ENCODE results near the gene PSME1. TPM values are rescaled to one million over a fixed set of nuclear protein-coding genes. Genes with fewer than 3 reads are reported as not detected.

The PSME1 gene
- 97.5 and 122 TPM in 2 replicates for total RNA-seq

DNA sequence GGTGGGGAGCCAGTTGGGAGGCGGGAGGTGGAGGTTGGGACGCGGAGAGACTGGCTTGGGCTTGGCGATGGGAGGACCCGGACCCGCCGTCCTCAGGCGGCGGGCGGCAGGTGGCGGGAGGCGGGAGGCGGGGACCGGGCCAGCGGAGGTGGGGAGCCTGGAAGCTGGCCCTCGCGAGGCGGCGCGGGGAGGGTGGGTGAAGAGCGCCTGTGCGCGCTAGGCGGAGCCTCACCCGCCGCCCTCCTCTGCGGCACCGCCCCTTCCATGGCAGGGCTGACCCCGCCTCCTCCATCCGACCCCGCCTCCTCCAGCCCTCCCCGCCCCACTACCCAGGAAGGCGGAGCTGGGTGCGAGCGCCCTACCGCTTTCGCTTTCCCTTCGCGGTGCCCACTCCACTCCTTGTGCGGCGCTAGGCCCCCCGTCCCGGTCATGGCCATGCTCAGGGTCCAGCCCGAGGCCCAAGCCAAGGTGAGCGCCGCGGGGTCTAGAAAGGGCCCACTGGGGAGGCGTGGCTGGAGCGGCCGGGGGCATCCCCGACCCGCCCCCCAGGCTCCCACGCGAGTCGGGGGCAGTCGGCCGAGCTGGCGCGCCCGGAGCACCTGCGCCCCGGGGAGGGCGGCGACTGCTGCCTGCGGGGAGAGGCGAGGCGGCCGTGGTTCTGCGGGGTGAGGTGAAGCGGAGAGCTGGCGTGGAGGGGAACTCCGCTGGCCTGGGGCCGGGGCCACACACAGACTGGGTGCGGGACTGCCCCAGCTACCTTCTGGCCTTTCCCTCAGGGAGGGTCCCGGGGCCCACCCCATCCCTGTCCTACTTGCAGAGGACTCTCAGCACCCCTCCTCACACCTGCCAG, at the start of gene PSME1:
TSS of gene PSME1 (plus strand) at position 361 of the 850 bp plus-strand sequence. CDS start at position 430, 69 bp downstream.

GRCh38 chr14:24093901-24094840, 41.8 kb upstream of the PSME1 start, which contains the start of gene PCK2:
PCK2 (plus strand) TSS chr14:24094311; CDS start chr14:24094406, 95 bp downstream.

DNA sequence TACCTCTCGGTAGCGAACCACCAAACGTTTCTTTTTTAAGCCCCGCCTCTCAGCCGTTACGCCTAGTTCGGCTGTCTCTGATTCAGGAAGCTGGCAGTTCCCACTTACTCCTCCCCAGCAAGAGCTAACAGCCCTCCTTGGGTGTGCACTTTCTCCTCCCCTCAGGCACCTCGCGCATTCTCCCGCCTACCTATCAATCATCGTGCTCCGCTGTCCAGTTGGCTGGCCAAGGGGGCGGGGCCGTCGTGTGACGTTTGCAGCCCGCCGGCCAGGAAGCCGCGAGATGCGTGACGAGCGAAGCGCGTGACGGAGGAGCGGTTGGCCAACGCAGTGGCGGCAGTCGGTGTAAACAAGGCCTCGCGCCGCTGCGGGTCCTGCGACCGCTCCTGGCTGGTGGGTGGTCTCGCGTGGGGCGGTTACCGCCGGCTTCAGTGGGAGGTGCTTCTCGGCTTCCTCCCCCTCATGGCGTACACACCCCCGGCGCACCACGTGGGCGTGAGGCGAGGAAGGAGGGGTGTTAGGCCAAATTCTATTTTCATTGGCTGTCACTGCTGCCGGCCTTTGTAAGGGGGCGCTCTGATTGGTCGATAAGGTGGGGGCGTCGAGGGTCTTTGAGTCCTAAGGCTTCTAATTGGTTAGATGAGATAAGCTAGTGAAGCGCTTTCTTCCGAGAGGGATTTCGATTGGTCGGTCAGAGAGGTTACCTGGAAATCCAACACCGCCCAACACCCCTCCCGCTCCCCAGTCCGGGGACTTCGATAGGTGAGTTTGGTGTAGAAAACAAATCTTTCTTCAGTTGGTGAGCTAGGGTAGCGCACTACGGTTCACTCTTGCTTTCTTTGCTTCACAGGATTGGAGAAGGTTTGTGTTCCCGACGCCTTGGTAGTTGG, 21.2 kb upstream of the PSME1 start, which contains the start of the genes DCAF11 and NRL:
TSS of gene DCAF11 (plus strand) at position 246 of the 890 bp plus-strand sequence. CDS start 818 bp downstream, outside the sequence.
TSS of gene NRL (minus strand) at position 418 of the 890 bp plus-strand sequence. CDS start 32,101 bp downstream, outside the sequence.

DNA sequence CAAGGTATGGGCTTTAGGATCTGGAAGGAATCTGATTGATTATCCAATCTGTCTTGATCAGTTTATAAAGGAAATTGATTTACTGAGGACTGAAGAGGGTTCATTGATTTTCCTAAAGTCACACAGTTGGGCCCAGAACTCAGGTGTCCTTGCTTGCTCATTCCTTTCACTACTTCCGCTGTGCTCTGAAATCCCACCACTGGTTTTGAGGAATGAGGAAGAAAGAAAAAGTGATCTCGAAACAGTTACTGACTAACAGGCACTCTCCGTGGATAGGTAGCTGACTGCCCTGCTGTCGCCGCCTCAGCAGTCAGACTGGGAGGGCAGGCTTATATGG, 5.6 kb upstream of the PSME1 start, which contains the start of gene FITM1:
TSS of gene FITM1 (plus strand) at position 280 of the 337 bp plus-strand sequence. CDS start 905 bp downstream, outside the sequence.

GRCh38 chr14:24141097-24141880, 5.3 kb downstream of the PSME1 start, which contains the start of gene EMC9:
EMC9 (minus strand) TSS chr14:24141591; CDS start chr14:24141304, 287 bp downstream.

DNA sequence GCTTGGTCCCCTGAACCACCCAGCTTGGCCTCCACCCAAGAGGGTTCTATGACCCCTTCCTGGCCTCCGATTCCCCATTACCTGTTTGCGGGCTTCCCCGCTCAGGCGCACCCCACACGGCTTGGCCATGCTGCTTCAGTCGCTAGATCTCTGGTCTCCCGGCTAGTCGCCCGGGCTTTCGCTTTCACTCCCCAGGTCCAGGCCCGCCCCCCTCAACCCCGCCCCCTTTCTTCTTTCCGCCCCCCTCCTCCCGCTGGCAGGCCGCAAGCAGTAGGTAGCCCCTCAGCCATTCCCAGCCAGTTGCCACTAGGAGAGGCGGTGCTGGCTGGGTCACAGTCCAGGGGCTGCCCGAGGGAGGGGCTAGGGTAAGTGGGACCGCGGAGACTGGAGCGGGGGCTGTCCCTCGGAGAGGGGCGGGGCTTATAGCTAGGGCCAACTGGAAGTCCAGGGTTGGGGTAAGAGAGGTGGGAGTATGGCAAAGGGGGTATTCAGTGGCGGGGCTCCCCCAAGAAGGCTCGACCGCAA, 10.5 kb downstream of the PSME1 start, which contains the start of gene PSME2:
TSS of gene PSME2 (minus strand) at position 158 of the 525 bp plus-strand sequence. CDS start at position 129, 29 bp downstream.

DNA sequence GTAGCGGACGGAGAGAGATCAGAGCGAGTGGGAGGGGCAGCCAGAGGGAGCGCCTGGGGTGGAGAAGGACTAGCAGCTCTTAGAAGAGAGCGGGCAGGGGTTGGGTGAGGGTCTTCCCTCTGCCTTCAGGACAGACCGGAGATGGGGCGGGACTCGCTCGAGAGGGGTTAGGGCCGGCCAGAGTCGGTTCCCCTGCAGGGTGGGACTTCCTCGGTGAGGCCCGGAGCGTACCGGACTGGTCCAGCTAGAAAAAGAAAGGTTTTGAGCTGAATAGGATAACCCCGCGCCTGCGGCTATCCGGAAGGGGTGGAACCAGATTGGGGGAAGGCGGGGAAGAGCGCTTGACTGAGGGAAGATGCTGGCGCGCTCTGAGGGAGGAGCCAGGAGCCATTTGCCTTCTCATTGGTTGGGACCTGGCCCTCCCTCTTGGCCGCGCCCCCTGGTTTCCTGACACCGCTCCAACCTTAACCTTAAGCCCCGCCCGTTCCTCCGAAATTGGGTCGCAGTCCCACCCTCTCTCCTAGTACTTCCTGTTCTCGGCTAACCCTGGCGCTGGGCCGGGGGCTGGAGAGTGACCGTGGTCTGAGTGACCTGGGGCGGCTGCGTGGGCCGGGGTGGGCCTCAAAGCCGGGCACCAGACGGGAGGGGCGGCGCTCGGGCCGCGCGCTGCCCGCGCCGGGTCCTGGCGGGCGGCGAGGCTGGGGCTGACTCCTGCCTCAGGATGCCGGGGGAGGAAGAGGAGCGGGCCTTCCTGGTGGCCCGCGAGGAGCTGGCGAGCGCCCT, 11.2 kb downstream of the PSME1 start, which contains the start of gene RNF31:
TSS of gene RNF31 (plus strand) at position 521 of the 783 bp plus-strand sequence. CDS start at position 722, 201 bp downstream.

GRCh38 chr14:24160850-24161804, 25.1 kb downstream of the PSME1 start, which contains the start of gene IRF9:
IRF9 (plus strand) TSS chr14:24161265; CDS start chr14:24162145, 880 bp downstream.

DNA sequence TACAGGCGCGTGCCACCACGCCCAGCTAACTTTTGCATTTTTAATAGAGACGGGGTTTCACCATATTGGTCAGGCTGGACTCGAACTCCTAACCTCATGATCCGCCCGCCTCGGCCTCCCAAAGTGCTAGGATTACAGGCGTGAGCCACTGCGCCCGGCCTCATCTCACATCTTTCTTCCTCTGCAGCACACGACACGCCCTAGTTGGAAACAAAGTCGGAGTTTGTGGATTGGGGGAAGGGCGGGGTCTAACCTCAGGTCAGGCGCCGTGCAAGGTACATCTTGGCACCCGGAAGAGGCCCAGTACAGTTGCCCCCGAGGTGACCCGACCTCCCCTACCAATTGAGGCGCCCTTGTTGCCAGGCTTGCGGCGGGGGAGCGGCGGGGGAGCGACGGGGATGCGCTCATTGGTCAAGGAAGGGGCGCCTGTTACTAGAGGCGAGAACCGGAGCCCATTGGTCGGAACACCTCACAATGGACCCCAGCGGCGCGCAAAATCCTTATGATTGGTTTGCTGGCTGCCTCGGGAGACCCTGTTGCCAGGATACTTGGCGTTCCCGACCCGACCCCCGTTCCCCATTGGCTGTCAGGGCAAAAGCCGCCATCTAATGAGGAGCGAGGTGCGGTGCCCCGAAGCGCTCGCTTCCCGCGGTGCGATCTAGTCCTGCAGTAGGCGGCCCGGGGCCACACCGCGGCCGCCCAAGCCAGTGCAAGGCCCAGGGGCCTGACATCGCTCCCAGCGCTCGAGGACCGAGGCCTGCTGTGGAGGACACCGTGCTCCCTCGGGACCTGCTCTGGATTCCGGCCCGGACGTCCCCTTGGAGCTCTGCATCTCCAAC, 35.6 kb downstream of the PSME1 start, which contains the start of gene REC8:
TSS of gene REC8 (plus strand) at position 659 of the 839 bp plus-strand sequence. CDS start 473 bp downstream, outside the sequence.

Other genes starting within 250 kb of the PSME1 start
- gene DHRS4, start 182.4 kb upstream of the PSME1 start, total RNA-seq = 37.0 and 52.1 TPM in 2 replicates
- 9.2 and 18.4 TPM in 2 replicates for gene DHRS4L2, start 147.3 kb upstream of the PSME1 start, total RNA-seq
- gene CARMIL3, start 84.2 kb upstream of the PSME1 start, total RNA-seq = under 0.01 TPM in 1 of 2 replicates, not detected in the other
- gene CPNE6, start 64.6 kb upstream of the PSME1 start, total RNA-seq = not detected in 2 replicates
- gene PCK2, start 41.9 kb upstream of the PSME1 start, total RNA-seq = 8.6 and 10.2 TPM in 2 replicates
- gene DCAF11, start 21.4 kb upstream of the PSME1 start, total RNA-seq = 63.2 and 68.4 TPM in 2 replicates
- gene NRL, start 21.2 kb upstream of the PSME1 start, total RNA-seq = 0.75 and 0.79 TPM in 2 replicates
- gene FITM1, start 5.5 kb upstream of the PSME1 start, total RNA-seq = 0.13 and 0.19 TPM in 2 replicates
- 19.2 and 29.5 TPM in 2 replicates for gene EMC9, start 5.4 kb downstream of the PSME1 start, total RNA-seq
- gene PSME2, start 10.4 kb downstream of the PSME1 start, total RNA-seq = 114 and 116 TPM in 2 replicates
- 31.8 and 33.7 TPM in 2 replicates for gene RNF31, start 11.3 kb downstream of the PSME1 start, total RNA-seq
- gene IRF9, start 25.1 kb downstream of the PSME1 start, total RNA-seq = 102 and 108 TPM in 2 replicates
- 0.66 and 1.4 TPM in 2 replicates for gene REC8, start 35.9 kb downstream of the PSME1 start, total RNA-seq
- 32.3 and 46.9 TPM in 2 replicates for gene IPO4, start 52.6 kb downstream of the PSME1 start, total RNA-seq
- 52.8 and 58.4 TPM in 2 replicates for gene TM9SF1, start 59.2 kb downstream of the PSME1 start, total RNA-seq
- gene TSSK4, start 69.5 kb downstream of the PSME1 start, total RNA-seq = 0.19 TPM in 1 of 2 replicates, not detected in the other
- gene CHMP4A, start 77.3 kb downstream of the PSME1 start, total RNA-seq = 25.6 and 31.3 TPM in 2 replicates
- 17.4 and 21.1 TPM in 2 replicates for gene MDP1, start 79.9 kb downstream of the PSME1 start, total RNA-seq
- gene NEDD8, start 96.2 kb downstream of the PSME1 start, total RNA-seq = 300 and 324 TPM in 2 replicates
- gene GMPR2, start 96.7 kb downstream of the PSME1 start, total RNA-seq = 93.1 and 102 TPM in 2 replicates
- 51.5 and 55.1 TPM in 2 replicates for gene TINF2, start 106.4 kb downstream of the PSME1 start, total RNA-seq
- 0.25 and 0.40 TPM in 2 replicates for gene TGM1, start 127.0 kb downstream of the PSME1 start, total RNA-seq
- gene RABGGTA, start 135.4 kb downstream of the PSME1 start, total RNA-seq = 20.0 and 21.7 TPM in 2 replicates
- 14.5 and 20.0 TPM in 2 replicates for gene DHRS1, start 163.6 kb downstream of the PSME1 start, total RNA-seq
- 16.8 and 22.3 TPM in 2 replicates for gene NOP9, start 163.7 kb downstream of the PSME1 start, total RNA-seq
- 0.68 and 1.1 TPM in 2 replicates for gene CIDEB, start 171.8 kb downstream of the PSME1 start, total RNA-seq
- 2.0 and 2.6 TPM in 2 replicates for gene LTB4R2, start 173.9 kb downstream of the PSME1 start, total RNA-seq
- gene LTB4R, start 175.3 kb downstream of the PSME1 start, total RNA-seq = 0.75 and 1.1 TPM in 2 replicates
- 2.6 and 2.9 TPM in 2 replicates for gene ADCY4, start 198.9 kb downstream of the PSME1 start, total RNA-seq
- gene RIPK3, start 203.8 kb downstream of the PSME1 start, total RNA-seq = 0.19 and 0.40 TPM in 2 replicates
- gene NFATC4, start 232.0 kb downstream of the PSME1 start, total RNA-seq = 32.8 and 34.5 TPM in 2 replicates

Measured in aortic smooth muscle cell (primary cell).